Activated T-cell treated with anti-CD3 and anti-CD28 coated beads for 24 hours (primary cell): ENCODE results near the gene RBMS1.

ENCODE experiments used
- DNase-seq: peaks from one replicate; pipeline ENCODE4 v3.0.0-alpha.2; 2020; ENCODE audit warnings: low read depth

RBMS1 gene

GRCh38 chr2:160362541-160362940, 131.1 kb downstream of the RBMS1 start:
- DNase-seq = no peak

GRCh38 chr2:160362018-160362417, 131.6 kb downstream of the RBMS1 start:
- DNase-seq = no peak

- DNase-seq = no peak
Measured at GRCh38 chr2:160360089-160360757, 133.4 kb downstream of the RBMS1 start.

GRCh38 chr2:160358046-160358445, 135.6 kb downstream of the RBMS1 start:
- DNase-seq = no peak

- DNase-seq = no peak
Measured at GRCh38 chr2:160356485-160356884, 137.1 kb downstream of the RBMS1 start.

GRCh38 chr2:160355080-160355479, 138.5 kb downstream of the RBMS1 start:
- no peak for DNase-seq

GRCh38 chr2:160354677-160355076, 138.9 kb downstream of the RBMS1 start:
- DNase-seq = no peak

GRCh38 chr2:160353813-160354212, 139.8 kb downstream of the RBMS1 start:
- no peak for DNase-seq

GRCh38 chr2:160353166-160353565, 140.4 kb downstream of the RBMS1 start:
- no peak for DNase-seq

- no peak for DNase-seq
Measured at GRCh38 chr2:160352500-160352899, 141.1 kb downstream of the RBMS1 start.

- no peak for DNase-seq
Measured at GRCh38 chr2:160351956-160352355, 141.7 kb downstream of the RBMS1 start.

- DNase-seq = no peak
Measured at GRCh38 chr2:160349306-160349705, 144.3 kb downstream of the RBMS1 start.

GRCh38 chr2:160347269-160347863, 146.2 kb downstream of the RBMS1 start:
- no peak for DNase-seq

- DNase-seq = no peak
Measured at GRCh38 chr2:160345071-160345764, 148.4 kb downstream of the RBMS1 start.

- DNase-seq = no peak
Measured at GRCh38 chr2:160343404-160343803, 150.2 kb downstream of the RBMS1 start.

GRCh38 chr2:160339726-160340125, 153.9 kb downstream of the RBMS1 start:
- no peak for DNase-seq

- no peak for DNase-seq
Measured at GRCh38 chr2:160338901-160339685, 154.5 kb downstream of the RBMS1 start.

GRCh38 chr2:160337728-160338127, 155.9 kb downstream of the RBMS1 start:
- no peak for DNase-seq

- no peak for DNase-seq
Measured at GRCh38 chr2:160336635-160337034, 157.0 kb downstream of the RBMS1 start.

GRCh38 chr2:160336105-160336504, 157.5 kb downstream of the RBMS1 start:
- DNase-seq = no peak

GRCh38 chr2:160335441-160335840, 158.2 kb downstream of the RBMS1 start:
- DNase-seq = no peak

- no peak for DNase-seq
Measured at GRCh38 chr2:160334028-160334741, 159.4 kb downstream of the RBMS1 start.
